AG09319 (cell line): ENCODE measurements around the gene IGSF11.

Experiments
- DNase-seq: peaks from one replicate; pipeline ENCODE4 v3.0.0-alpha.2; 2010; ENCODE audit warnings: low read depth; ENCODE audit errors: extremely low read depth
- CTCF ChIP-seq: IDR thresholded peaks from 2 replicates; pipeline ENCODE4 v1.5.1; 2011; ENCODE audit warnings: low read depth, mild to moderate bottlenecking, inconsistent platforms, low read length, moderate library complexity

Gene IGSF11

GRCh38 chr3:119044593-119044992 is 9.9 kb upstream of the IGSF11 start:
- no peak for DNase-seq
- TF ChIP-seq CTCF = no peak

DNA sequence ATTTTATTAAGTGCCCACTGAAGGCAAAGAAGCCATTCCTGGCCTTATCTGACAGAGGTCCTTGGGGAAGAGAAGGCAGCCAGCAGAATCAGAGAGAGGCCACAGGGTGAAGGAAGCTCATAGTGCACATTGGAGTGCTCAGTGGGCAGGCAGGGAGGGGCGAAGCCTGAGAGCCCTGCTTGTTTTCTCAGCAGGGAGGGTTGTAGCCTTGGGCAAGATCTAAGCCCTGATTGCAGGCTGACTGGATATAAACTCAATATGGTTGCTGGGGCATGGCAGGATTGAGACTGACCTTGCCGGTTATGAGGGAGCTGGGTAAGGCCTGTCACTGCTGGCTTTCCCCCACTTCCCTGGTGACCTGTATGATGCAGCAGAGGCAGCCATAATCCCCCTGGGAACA is 7.5 kb upstream of the IGSF11 start:
- TF ChIP-seq CTCF = no peak
- DNase-seq = no peak

DNA sequence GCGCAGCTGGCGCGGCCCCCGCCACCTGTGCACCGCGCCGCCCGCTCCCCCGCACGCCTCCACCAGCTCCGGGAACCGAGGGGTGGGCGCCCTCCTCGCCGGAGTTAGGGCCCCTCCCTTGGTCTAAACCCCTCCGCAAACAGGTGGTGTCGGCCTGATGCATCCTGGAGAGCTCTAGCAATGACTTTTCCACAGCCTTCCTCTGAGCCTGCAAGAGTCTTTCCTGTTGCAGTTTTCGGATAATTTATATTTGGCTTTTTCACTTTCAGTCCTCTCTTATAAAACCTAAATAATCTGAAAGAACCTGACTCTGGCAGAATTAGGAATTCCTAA is 334 bp upstream of the IGSF11 start:
- DNase-seq = no peak
- no peak for TF ChIP-seq CTCF

GRCh38 chr3:119033393-119034255 is 1.0 kb downstream of the IGSF11 start:
- no peak for TF ChIP-seq CTCF
- no peak for DNase-seq

- no peak for TF ChIP-seq CTCF
- DNase-seq = no peak
These were observed 9.4 kb downstream of the IGSF11 start for GRCh38 chr3:119025171-119025795.

DNA sequence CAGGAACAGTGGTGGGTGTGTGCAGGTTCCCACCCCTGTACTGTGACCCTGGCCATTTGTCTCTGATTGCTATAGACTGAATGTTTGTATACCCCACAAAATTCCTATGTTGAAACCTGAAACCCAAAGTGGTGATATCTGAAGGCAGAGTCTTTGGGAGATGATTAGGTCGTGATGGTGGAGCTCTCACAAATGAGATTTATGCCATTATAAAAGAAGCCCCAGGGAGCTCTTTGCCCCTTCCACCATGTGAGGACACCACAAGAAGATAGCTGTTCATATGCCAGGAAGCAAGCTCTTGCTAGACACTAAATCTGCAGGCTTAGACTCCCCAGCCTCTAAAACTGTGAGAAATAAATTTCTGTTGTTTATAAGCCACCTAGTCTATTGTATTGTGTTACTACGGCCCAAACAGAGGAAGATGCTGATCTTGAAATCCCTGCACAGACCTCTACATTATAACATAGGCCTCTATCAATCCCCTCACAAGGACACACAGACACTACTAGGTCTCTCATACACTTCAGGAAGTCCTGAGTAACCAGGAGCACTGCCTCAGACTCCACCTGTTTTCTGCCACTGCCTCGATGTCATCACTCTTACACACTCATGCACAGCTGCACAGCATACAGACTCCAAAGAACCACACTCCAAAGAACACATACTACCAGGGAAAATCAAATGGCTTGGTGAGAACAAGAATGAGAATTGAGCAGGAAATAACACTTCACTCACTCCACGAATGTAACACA is 14.7 kb downstream of the IGSF11 start:
- TF ChIP-seq CTCF = no peak
- DNase-seq = no peak
